Measurements from ENCODE around the gene PEX16.

- TF ChIP-seq POLR2A (IDR thresholded peaks at IDR 0.05): no peak
- no peak for TF ChIP-seq CTCF (IDR thresholded peaks at IDR 0.05)
These were observed 14.5 kb upstream of the PEX16 start for GRCh38 chr11:45932217-45932616.

Measured in gastroesophageal sphincter (tissue), 3 donors.